DOHH2 (cell line): ENCODE results near the gene ATP2B3.

ENCODE experiments used
- H3F3A ChIP-seq: fragments of 200-600 bp; sonication (generic), shearing (Covaris generic); 2 replicates; pipeline ENCODE4 v1.6.0; 2016; ENCODE audit warnings: antibody characterized with exemption, mild to moderate bottlenecking; ENCODE audit not compliant: control insufficient read depth, insufficient read depth
- H3K27ac ChIP-seq: fragments of 200-600 bp; sonication (generic); 2 replicates; pipeline ENCODE4 v1.5.1; 2014; ENCODE audit warnings: low read depth, mild to moderate bottlenecking, low read length, moderate library complexity
- H3K27me3 ChIP-seq: fragments of 200-600 bp; sonication (generic); 2 replicates; pipeline ENCODE4 v1.6.1; 2014; ENCODE audit warnings: mild to moderate bottlenecking, low read length, mixed read lengths; ENCODE audit not compliant: control insufficient read depth
- H3K36me3 ChIP-seq: fragments of 200-600 bp; sonication (generic); 2 replicates; pipeline ENCODE4 v1.6.1; 2014; ENCODE audit warnings: mild to moderate bottlenecking, low read length, moderate library complexity, mixed read lengths; ENCODE audit not compliant: control insufficient read depth
- H3K4me1 ChIP-seq: fragments of 200-600 bp; sonication (generic); 2 replicates; pipeline ENCODE4 v1.6.1; 2014; ENCODE audit warnings: mild to moderate bottlenecking, low read length, mixed read lengths; ENCODE audit not compliant: control insufficient read depth
- H3K4me2 ChIP-seq: fragments of 200-600 bp; sonication (generic); 2 replicates; pipeline ENCODE4 v1.6.0; 2014; ENCODE audit warnings: mild to moderate bottlenecking, low read length, moderate library complexity
- H3K4me3 ChIP-seq: fragments of 200-600 bp; sonication (generic); 2 replicates; pipeline ENCODE4 v1.5.1; 2014; ENCODE audit warnings: mild to moderate bottlenecking, low read length, mixed read lengths
- H3K79me2 ChIP-seq: fragments of 200-600 bp; sonication (generic); 2 replicates; pipeline ENCODE4 v1.6.1; 2014; ENCODE audit warnings: mild to moderate bottlenecking, low read length, mixed read lengths; ENCODE audit not compliant: control insufficient read depth
- H3K9me2 ChIP-seq: fragments of 200-600 bp; sonication (generic); replicated peaks from 2 replicates; pipeline ENCODE4 v1.6.1; 2014; ENCODE audit warnings: mild to moderate bottlenecking, low read length, mixed read lengths; ENCODE audit not compliant: control insufficient read depth
- H3K9me3 ChIP-seq: fragments of 200-600 bp; sonication (generic); 2 replicates; pipeline ENCODE4 v1.6.1; 2014; ENCODE audit warnings: antibody characterized with exemption, low read length, mixed read lengths; ENCODE audit not compliant: control insufficient read depth, insufficient read depth
- H4K20me1 ChIP-seq: fragments of 200-600 bp; sonication (generic); 2 replicates; pipeline ENCODE4 v1.6.0; 2014; ENCODE audit warnings: low read depth, mild to moderate bottlenecking, antibody characterized with exemption, low read length, moderate library complexity; ENCODE audit not compliant: control insufficient read depth, insufficient read depth
- EZH2phosphoT487 ChIP-seq: fragments of 200-600 bp; sonication (generic); IDR thresholded peaks from 2 replicates; pipeline ENCODE4 v1.6.1; 2017; ENCODE audit warnings: borderline replicate concordance, mild to moderate bottlenecking, antibody characterized with exemption, low read length, moderate library complexity, mixed read lengths
- TF ChIP-seq, protein P1 (sequence below): fragments of 200-600 bp; sonication (generic); IDR thresholded peaks from one replicate; pipeline ENCODE4 v1.5.1; 2014; ENCODE audit warnings: antibody characterized with exemption, mild to moderate bottlenecking, low read depth, low read length; ENCODE audit not compliant: poor library complexity, severe bottlenecking

ATP2B3 gene

DNA sequence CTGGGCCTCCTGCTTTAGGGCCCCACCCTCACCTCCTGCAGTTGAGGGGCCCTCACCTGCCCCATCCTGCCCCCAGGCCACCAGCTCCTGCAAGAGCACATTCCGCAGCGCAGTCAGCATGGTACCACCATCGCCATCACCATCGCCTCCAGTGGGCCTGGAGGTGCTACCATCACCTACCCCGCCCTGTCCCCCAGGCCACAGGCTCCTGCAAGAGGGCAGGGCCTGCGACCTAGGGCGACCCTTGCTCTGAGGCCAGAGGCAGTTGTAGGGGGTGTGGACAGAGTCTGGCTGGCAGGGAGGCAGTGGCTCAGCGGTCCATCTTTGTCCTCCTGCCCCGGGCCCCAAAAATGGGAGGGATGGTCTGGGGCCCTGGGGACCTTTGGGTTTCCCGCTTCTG lies 43.2 kb upstream of the ATP2B3 start:
- H3K9me3 ChIP-seq: no peaks in the 10 kb centered on the region
- H3K36me3 ChIP-seq: no peaks in the 10 kb centered on the region
- no peaks in the 10 kb centered on the region for H3K9me2 ChIP-seq
- peaks cover 7% of the 10 kb centered on the region for H3K4me1 ChIP-seq
- H3K79me2 ChIP-seq: peaks cover 10% of the 10 kb centered on the region
- H3K4me3 ChIP-seq: no peak overlapping the region
- no peaks in the 10 kb centered on the region for H4K20me1 ChIP-seq
- H3K27me3 ChIP-seq: no peaks in the 10 kb centered on the region
- H3F3A ChIP-seq: no peaks in the 10 kb centered on the region
- no peak overlapping the region for H3K27ac ChIP-seq
- no peak overlapping the region for H3K4me2 ChIP-seq
- TF ChIP-seq EZH2phosphoT487: no peak
- TF ChIP-seq, protein P1, sequence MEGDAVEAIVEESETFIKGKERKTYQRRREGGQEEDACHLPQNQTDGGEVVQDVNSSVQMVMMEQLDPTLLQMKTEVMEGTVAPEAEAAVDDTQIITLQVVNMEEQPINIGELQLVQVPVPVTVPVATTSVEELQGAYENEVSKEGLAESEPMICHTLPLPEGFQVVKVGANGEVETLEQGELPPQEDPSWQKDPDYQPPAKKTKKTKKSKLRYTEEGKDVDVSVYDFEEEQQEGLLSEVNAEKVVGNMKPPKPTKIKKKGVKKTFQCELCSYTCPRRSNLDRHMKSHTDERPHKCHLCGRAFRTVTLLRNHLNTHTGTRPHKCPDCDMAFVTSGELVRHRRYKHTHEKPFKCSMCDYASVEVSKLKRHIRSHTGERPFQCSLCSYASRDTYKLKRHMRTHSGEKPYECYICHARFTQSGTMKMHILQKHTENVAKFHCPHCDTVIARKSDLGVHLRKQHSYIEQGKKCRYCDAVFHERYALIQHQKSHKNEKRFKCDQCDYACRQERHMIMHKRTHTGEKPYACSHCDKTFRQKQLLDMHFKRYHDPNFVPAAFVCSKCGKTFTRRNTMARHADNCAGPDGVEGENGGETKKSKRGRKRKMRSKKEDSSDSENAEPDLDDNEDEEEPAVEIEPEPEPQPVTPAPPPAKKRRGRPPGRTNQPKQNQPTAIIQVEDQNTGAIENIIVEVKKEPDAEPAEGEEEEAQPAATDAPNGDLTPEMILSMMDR: no peak

DNA sequence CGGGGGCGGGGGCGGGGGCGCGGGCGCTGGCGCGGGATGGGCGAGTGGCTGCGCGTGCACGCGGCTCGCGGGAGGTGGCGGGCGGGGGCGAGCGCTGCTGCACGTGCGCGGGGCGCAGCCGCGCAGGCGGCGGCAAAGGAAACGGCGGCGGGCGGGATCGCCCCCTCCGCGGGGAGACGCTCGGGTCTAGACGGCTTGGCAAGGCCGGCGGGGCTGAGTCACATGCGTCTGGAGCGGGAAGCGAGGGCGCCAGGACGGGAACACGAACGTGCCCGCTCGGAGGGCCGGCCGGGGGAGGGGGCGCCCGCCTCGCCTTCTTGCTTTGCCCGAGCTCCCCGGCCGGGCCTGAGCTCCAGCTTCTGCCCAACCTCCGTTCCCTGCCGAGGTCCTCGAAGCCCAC lies 42.7 kb upstream of the ATP2B3 start:
- H3K79me2 ChIP-seq: peaks cover 6% of the 10 kb centered on the region
- H3K27me3 ChIP-seq: no peaks in the 10 kb centered on the region
- H3K4me1 ChIP-seq: peaks cover 7% of the 10 kb centered on the region
- H3K4me3 ChIP-seq: no peak overlapping the region
- no peaks in the 10 kb centered on the region for H3K36me3 ChIP-seq
- H3F3A ChIP-seq: no peaks in the 10 kb centered on the region
- H3K4me2 ChIP-seq: no peak overlapping the region
- no peak overlapping the region for H3K27ac ChIP-seq
- H3K9me2 ChIP-seq: no peaks in the 10 kb centered on the region
- no peaks in the 10 kb centered on the region for H3K9me3 ChIP-seq
- no peak for TF ChIP-seq EZH2phosphoT487
- TF ChIP-seq, protein P1: no peak
- H4K20me1 ChIP-seq: no peaks in the 10 kb centered on the region

DNA sequence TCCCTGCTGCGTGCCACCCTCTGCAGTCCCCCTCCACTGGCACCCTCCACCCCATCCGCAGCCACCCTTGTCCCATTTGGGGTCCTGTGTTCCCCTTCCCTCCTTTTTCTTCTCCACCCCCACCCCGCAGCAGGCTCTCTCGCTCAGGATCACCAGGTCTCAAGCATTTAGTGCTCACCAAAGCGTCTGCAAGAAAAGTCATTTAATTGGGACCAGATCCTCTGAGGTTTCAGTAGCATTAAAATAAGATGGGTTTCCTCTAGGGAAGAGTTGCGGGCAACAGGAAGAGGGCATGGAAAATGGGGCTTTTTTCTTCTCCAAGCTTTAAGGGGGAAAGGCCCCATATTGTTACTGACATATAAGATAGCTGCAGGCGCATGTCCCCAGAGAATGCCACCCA lies 42.2 kb upstream of the ATP2B3 start:
- H3K9me2 ChIP-seq: no peaks in the 10 kb centered on the region
- no peaks in the 10 kb centered on the region for H3K9me3 ChIP-seq
- H3K27me3 ChIP-seq: no peaks in the 10 kb centered on the region
- H3K4me3 ChIP-seq: no peak overlapping the region
- H4K20me1 ChIP-seq: no peaks in the 10 kb centered on the region
- peaks cover under 1% of the 10 kb centered on the region; the same call in 1 of the 2 replicates for H3K79me2 ChIP-seq
- TF ChIP-seq, protein P1: no peak
- no peak for TF ChIP-seq EZH2phosphoT487
- no peaks in the 10 kb centered on the region for H3K36me3 ChIP-seq
- H3K27ac ChIP-seq: no peak overlapping the region
- H3K4me2 ChIP-seq: no peak overlapping the region
- no peaks in the 10 kb centered on the region for H3F3A ChIP-seq
- H3K4me1 ChIP-seq: peaks cover 7% of the 10 kb centered on the region

DNA sequence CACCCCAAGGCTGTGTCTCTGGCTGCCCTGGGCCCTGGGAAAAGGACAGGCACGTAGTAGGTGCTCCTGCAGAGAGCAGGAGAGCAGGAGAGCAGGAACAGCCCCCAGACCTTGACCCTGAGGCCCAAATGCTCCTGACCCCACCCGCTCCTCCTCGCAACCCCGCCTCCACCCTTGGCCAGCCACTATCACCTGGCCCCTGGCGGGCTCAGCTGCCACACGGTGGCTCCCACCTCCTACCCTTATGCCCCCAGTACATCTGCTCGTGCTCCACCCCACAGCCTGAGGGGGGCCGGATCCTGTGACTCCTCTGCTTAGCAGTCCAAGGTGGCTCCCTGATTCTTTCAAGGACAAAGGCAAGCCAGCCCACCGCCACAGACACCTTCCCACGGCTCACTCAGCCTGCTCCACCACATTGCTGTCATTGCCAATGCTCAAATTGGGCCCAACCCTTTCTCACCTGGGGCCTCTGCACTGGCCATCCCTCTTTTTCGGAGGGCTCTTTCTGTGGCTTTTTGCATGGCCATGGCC lies 41.6 kb upstream of the ATP2B3 start:
- no peak overlapping the region for H3K27ac ChIP-seq
- no peaks in the 10 kb centered on the region for H3F3A ChIP-seq
- peaks cover 7% of the 10 kb centered on the region for H3K4me1 ChIP-seq
- H3K4me3 ChIP-seq: no peak overlapping the region
- no peak for TF ChIP-seq EZH2phosphoT487
- TF ChIP-seq, protein P1: no peak
- no peaks in the 10 kb centered on the region for H3K9me2 ChIP-seq
- no peaks in the 10 kb centered on the region for H3K27me3 ChIP-seq
- no peaks in the 10 kb centered on the region for H4K20me1 ChIP-seq
- H3K36me3 ChIP-seq: no peaks in the 10 kb centered on the region
- no peaks in the 10 kb centered on the region for H3K9me3 ChIP-seq
- no peak overlapping the region for H3K4me2 ChIP-seq
- no peaks in the 10 kb centered on the region for H3K79me2 ChIP-seq
